GM12878 (cell line): Measurements from ENCODE around the gene KCTD12. TPM values are rescaled to one million over a fixed set of nuclear protein-coding genes. Genes with fewer than 3 reads are reported as not detected.

ENCODE experiments used
- ATAC-seq: fragments of 200-7000 bp; cut with Tn5 transposase; 3 replicates; pipeline ENCODE4 v1.9.1; 2020; ENCODE audit warnings: mild to moderate bottlenecking, moderate library complexity
- BruUV-seq: library from RNA; stranded (reverse); fragments of 400-500 nt; replicated peaks from 2 replicates; lab custom pipeline; 2021; lab: Mats Ljungman, UMichigan
- CTCF ChIA-PET: fragments of 300-600 bp; sonication (Branson Sonifier 250); formaldehyde crosslinking; extraction: SDS; loops from one replicate; lab custom pipeline; 2021; ENCODE audit warnings: inconsistent platforms; lab: Yijun Ruan, JAX
- POLR2A ChIA-PET: fragments of 350-600 bp; formaldehyde crosslinking; extraction: SDS; loops from one replicate; lab custom pipeline; 2021; ENCODE audit warnings: inconsistent platforms; lab: Charles Lee
- RAD21 ChIA-PET: fragments of 300-600 bp; sonication (Branson Sonifier 250); formaldehyde crosslinking; loops from one replicate; lab custom pipeline; 2023; ENCODE audit warnings: antibody characterized with exemption; ENCODE audit not compliant: unreplicated experiment; lab: Charles Lee
- SMC1A ChIA-PET: fragments of 300-600 bp; sonication (Branson Sonifier 250); formaldehyde crosslinking; loops from one replicate; lab custom pipeline; 2023; ENCODE audit not compliant: unreplicated experiment, uncharacterized antibody; lab: Charles Lee
- DNase-seq: peaks from one replicate; pipeline ENCODE4 v3.0.0-alpha.2; 2011; ENCODE audit warnings: low read depth, low spot score
- FAIRE-seq: peaks from 3 replicates; lab custom pipeline; 2011; peaks lifted over from hg19 to GRCh38; lab: Jason Lieb, UNC
- H2AFZ ChIP-seq: 2 replicates; pipeline ENCODE4 v1.6.0; 2011; ENCODE audit warnings: low read depth, low read length, control low read depth; ENCODE audit not compliant: control insufficient read depth
- H3K27ac ChIP-seq: 2 replicates; pipeline ENCODE4 v1.5.1; 2011; ENCODE audit warnings: control low read depth; ENCODE audit not compliant: control insufficient read depth, insufficient read depth
- H3K27me3 ChIP-seq, 2 experiments: replicated peaks in 1 of 2; 2 replicates each; pipeline versions ENCODE4 v1.6.0 to v1.6.1; 2011; ENCODE audit warnings: low read length in 1 of 2; ENCODE audit not compliant: control insufficient read depth in 2 of 2, insufficient read depth in 2 of 2
- H3K36me3 ChIP-seq, 2 experiments: 2 replicates each; pipeline ENCODE4 v1.5.1; 2011; ENCODE audit warnings: low read length in 1 of 2; ENCODE audit not compliant: control insufficient read depth in 2 of 2, insufficient read depth in 2 of 2
- H3K4me1 ChIP-seq: 2 replicates; pipeline ENCODE4 v1.6.1; 2011; ENCODE audit warnings: mild to moderate bottlenecking, low read length, moderate library complexity, mixed read lengths; ENCODE audit not compliant: control insufficient read depth, insufficient read depth
- H3K4me2 ChIP-seq: 2 replicates; pipeline ENCODE4 v1.6.0; 2011; ENCODE audit warnings: control low read depth; ENCODE audit not compliant: control insufficient read depth, insufficient read depth
- H3K4me3 ChIP-seq: fragments of 200-600 bp; sonication (generic); 2 replicates; pipeline ENCODE4 v1.5.1; 2016
- H3K79me2 ChIP-seq: 2 replicates; pipeline ENCODE4 v1.6.0; 2011; ENCODE audit warnings: low read length; ENCODE audit not compliant: control insufficient read depth, insufficient read depth
- H3K9ac ChIP-seq: 2 replicates; pipeline ENCODE4 v1.8.0; 2011; ENCODE audit warnings: low read length, control low read depth, mixed read lengths; ENCODE audit not compliant: control insufficient read depth, insufficient read depth
- H3K9me3 ChIP-seq: replicated peaks from 3 replicates; pipeline ENCODE4 v1.5.1; 2011; ENCODE audit warnings: mild to moderate bottlenecking, low read length; ENCODE audit not compliant: control insufficient read depth, insufficient read depth
- H4K20me1 ChIP-seq: 2 replicates; pipeline ENCODE4 v1.6.0; 2011; ENCODE audit not compliant: control insufficient read depth, insufficient read depth
- CBX3 ChIP-seq: fragments of 200-600 bp; sonication (generic); IDR thresholded peaks from 2 replicates; pipeline ENCODE4 v1.6.1; 2016; ENCODE audit warnings: low read depth, borderline replicate concordance
- DPF2 ChIP-seq: fragments of 450-650 bp; IDR thresholded peaks from 2 replicates; pipeline ENCODE4 v1.6.1; 2017; ENCODE audit warnings: mild to moderate bottlenecking
- KAT2A ChIP-seq: conservative IDR thresholded peaks from 2 replicates; pipeline ENCODE4 v1.6.1; 2011; ENCODE audit warnings: low read depth, low read length; ENCODE audit not compliant: control insufficient read depth
- KLF5 ChIP-seq: fragments of 450-650 bp; IDR thresholded peaks from 2 replicates; pipeline ENCODE4 v1.6.1; 2014; ENCODE audit warnings: mild to moderate bottlenecking; ENCODE audit not compliant: partially characterized antibody
- PAX8 ChIP-seq: fragments of 450-650 bp; IDR thresholded peaks from 2 replicates; pipeline ENCODE4 v1.6.1; 2017; ENCODE audit warnings: mild to moderate bottlenecking, moderate library complexity
- POU2F2 ChIP-seq: IDR thresholded peaks from 3 replicates; pipeline ENCODE4 v1.6.1; 2011; ENCODE audit warnings: low read depth, mild to moderate bottlenecking, low read length, borderline replicate concordance
- RB1 ChIP-seq: fragments of 450-650 bp; formaldehyde crosslinking; IDR thresholded peaks from 2 replicates; pipeline ENCODE4 v1.6.1; 2017; ENCODE audit warnings: mild to moderate bottlenecking, borderline replicate concordance
- TCF12 ChIP-seq: IDR thresholded peaks from 2 replicates; pipeline ENCODE4 v1.6.1; 2011; ENCODE audit warnings: low read depth, mild to moderate bottlenecking, low read length
- ZBED1 ChIP-seq: IDR thresholded peaks from 2 replicates; pipeline ENCODE4 v1.6.1; 2016; ENCODE audit warnings: borderline replicate concordance
- WGBS: methylation state at CpG from one replicate; pipeline ENCODE4 v1.1.6; 2016; ENCODE audit warnings: low lambda C conversion rate; ENCODE audit not compliant: insufficient replicate concordance, insufficient coverage; ENCODE audit errors: missing lambda C conversion rate; 5-methylcytosine and 5-hydroxymethylcytosine counted together
- in situ Hi-C: fragments of 300-500 bp; cut with MboI; formaldehyde crosslinking; loops from 9 replicates; pipeline ENCODE4 v1.14.3; 2018; ENCODE audit warnings: mixed read lengths
- intact Hi-C: fragments of 100-400 bp; cut with micrococcal nuclease; formaldehyde crosslinking; loops from one replicate; pipeline ENCODE4 v1.14.2; 2022; ENCODE audit not compliant: unreplicated experiment
- polyA plus RNA-seq, 11 experiments: library from polyadenylated mRNA; depleted of rRNA in 4 of 11; unstranded in 6 of 11; stranded (reverse) in 5 of 11; fragments of >200 nt; fragmentation: Nextera tagmentation in 4 of 11; fragmentation: Illumina TruSeq in 1 of 11; extraction: Ambion mirVana in 4 of 11; extraction: Trizol in 1 of 11; gene quantifications; 1 replicate in 1 of 11; 2 replicates in 10 of 11; pipeline versions ENCODE4 v1.2.1 to v1.2.3, GENCODE V29; 2011 to 2016; ENCODE audit warnings: inconsistent platforms in 2 of 11, missing spikeins in 2 of 11, low read depth in 1 of 11
- total RNA-seq, 4 experiments: library from RNA; depleted of rRNA in 3 of 4; stranded (reverse); fragments of >200 nt in 3 of 4; fragmentation: Illumina TruSeq in 1 of 4; extraction: Trizol in 1 of 4; gene quantifications; 2 replicates each; pipeline versions ENCODE4 v1.2.1 to v1.2.3, GENCODE V29; 2013 to 2021
- TF ChIP-seq, protein P1 (sequence below): fragments of 150-350 bp; IDR thresholded peaks from 2 replicates; pipeline ENCODE4 v1.6.1; 2016; ENCODE audit warnings: low read depth, low read length
- TF ChIP-seq, protein P2 (sequence below): IDR thresholded peaks from 2 replicates; pipeline ENCODE4 v1.6.1; 2011; ENCODE audit warnings: borderline replicate concordance, low read depth, mild to moderate bottlenecking, moderate library complexity, mixed read lengths, low read length; ENCODE audit not compliant: insufficient read depth; ENCODE audit errors: extremely low read length

Gene KCTD12
- total and polyA plus RNA-seq, 10 of the 15 experiments (the other 5 are each of a cell fraction or from before 2014, with no cell fraction given): 0.24 to 2.9 (median 0.92) TPM

- no peaks in the 10 kb centered on the region for H4K20me1 ChIP-seq
- H3K4me2 ChIP-seq: no peak overlapping the region
- H3K4me1 ChIP-seq: no peaks in the 10 kb centered on the region
- no peaks in the 10 kb centered on the region for H3K36me3 ChIP-seq
- H3K4me3 ChIP-seq: no peak overlapping the region
- SMC1A ChIA-PET: interaction anchor here (1.1 kb wide), 1 partner anchor 10 kb away, joined by 3 read pairs; no protein-coding TSS in a partner anchor
- DNase-seq (no peak), ATAC-seq (no peak), FAIRE-seq (no peak)
- BruUV-seq: no TSS peak
- RAD21 ChIA-PET: no interaction called here
- intact Hi-C loops (no loop called here), in situ Hi-C loops (no loop called here)
- TF ChIP-seq, protein P1, sequence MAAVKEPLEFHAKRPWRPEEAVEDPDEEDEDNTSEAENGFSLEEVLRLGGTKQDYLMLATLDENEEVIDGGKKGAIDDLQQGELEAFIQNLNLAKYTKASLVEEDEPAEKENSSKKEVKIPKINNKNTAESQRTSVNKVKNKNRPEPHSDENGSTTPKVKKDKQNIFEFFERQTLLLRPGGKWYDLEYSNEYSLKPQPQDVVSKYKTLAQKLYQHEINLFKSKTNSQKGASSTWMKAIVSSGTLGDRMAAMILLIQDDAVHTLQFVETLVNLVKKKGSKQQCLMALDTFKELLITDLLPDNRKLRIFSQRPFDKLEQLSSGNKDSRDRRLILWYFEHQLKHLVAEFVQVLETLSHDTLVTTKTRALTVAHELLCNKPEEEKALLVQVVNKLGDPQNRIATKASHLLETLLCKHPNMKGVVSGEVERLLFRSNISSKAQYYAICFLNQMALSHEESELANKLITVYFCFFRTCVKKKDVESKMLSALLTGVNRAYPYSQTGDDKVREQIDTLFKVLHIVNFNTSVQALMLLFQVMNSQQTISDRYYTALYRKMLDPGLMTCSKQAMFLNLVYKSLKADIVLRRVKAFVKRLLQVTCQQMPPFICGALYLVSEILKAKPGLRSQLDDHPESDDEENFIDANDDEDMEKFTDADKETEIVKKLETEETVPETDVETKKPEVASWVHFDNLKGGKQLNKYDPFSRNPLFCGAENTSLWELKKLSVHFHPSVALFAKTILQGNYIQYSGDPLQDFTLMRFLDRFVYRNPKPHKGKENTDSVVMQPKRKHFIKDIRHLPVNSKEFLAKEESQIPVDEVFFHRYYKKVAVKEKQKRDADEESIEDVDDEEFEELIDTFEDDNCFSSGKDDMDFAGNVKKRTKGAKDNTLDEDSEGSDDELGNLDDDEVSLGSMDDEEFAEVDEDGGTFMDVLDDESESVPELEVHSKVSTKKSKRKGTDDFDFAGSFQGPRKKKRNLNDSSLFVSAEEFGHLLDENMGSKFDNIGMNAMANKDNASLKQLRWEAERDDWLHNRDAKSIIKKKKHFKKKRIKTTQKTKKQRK: no peak
- TF ChIP-seq TCF12: no peak
- no peak for TF ChIP-seq POU2F2
- no peak for TF ChIP-seq ZBED1
- TF ChIP-seq, protein P2, sequence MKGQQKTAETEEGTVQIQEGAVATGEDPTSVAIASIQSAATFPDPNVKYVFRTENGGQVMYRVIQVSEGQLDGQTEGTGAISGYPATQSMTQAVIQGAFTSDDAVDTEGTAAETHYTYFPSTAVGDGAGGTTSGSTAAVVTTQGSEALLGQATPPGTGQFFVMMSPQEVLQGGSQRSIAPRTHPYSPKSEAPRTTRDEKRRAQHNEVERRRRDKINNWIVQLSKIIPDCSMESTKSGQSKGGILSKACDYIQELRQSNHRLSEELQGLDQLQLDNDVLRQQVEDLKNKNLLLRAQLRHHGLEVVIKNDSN: no peak
- no peak for TF ChIP-seq RB1
- TF ChIP-seq PAX8: no peak
- no peak for TF ChIP-seq CBX3
- TF ChIP-seq DPF2: no peak
- no peak for TF ChIP-seq KAT2A
- TF ChIP-seq KLF5: no peak
- peaks cover 0 to 3% of the 10 kb centered on the region in 2 experiments; a peak in 1 of 4 replicates for H3K27me3 ChIP-seq
- no peak overlapping the region for H3K27ac ChIP-seq
- H3K9me3 ChIP-seq: no peaks in the 10 kb centered on the region
- POLR2A ChIA-PET: no interaction called here
- 72% methylated on average over 3 of the region's 3 CpGs for WGBS
- no peak overlapping the region for H3K9ac ChIP-seq
- CTCF ChIA-PET: interaction anchor here (2.3 kb wide), 1 partner anchor 28 kb away, joined by 12 read pairs; no protein-coding TSS in a partner anchor
- H3K79me2 ChIP-seq: no peaks in the 10 kb centered on the region
- no peak overlapping the region for H2AFZ ChIP-seq
Observed at GRCh38 chr13:76875271-76875815, 10.9 kb downstream of the KCTD12 start.
